Stimulated activated CD8-positive, alpha-beta memory T cell treated with anti-CD3 and anti-CD28 coated beads, Interleukin-15, amount 100 ng/mL, for 1 hour (primary cell): ENCODE results near the gene KIF2A.

Source experiments
- DNase-seq: peaks from one replicate; pipeline ENCODE4 v3.0.0-alpha.2; 2020; ENCODE audit warnings: low read depth

Gene KIF2A

DNA sequence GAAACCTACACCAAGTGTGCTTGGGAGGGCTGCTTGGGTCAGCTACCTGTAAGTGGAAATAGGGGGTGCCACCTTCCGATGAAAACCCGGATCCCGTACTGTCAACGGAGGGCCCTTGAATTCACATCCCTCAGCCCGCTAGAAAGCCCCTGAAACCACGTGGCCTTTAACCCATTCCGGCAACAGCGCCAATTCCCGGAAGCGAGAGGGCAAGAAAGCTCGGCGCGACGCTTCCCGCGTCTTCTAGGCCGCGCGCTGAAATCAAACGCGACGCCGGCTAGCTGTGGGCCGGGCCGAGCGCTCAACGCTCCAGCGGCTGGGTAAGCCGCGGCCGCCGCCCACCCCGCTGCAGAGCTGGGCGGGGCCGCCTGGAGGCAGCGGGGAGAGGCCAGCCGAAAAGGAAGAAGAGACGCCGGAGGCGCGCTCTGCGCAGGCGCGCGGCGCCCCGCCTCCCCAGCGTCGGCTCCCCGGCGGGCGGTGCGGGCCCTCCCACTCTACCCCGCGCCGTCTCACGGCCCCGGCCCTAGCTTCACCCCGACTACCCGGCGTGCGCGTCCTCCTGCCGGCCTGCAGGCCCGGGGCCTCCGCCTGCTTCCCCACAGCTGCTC is at the start of gene KIF2A:
KIF2A (plus strand) TSS at position 492 of the 608 bp plus-strand sequence. CDS start 267 bp downstream, outside the sequence.
- peak; percentile 63 for DNase-seq

DNA sequence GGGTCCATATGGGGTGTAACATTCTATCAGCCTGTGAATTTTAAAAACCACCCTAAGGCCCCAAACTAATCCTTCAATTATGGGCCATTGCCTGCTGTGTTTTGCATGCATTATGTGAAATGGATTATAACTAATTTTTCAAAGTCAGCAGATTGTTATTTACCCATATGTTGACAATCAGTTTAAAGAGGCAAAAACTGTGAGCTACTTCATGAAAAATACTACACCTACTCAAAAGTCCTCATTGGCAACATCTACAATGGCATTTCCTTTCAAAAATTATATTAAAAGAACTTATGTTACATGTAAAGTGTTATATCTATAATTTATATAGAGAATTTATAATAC is 49.0 kb upstream of the KIF2A start:
- no peak for DNase-seq

DNA sequence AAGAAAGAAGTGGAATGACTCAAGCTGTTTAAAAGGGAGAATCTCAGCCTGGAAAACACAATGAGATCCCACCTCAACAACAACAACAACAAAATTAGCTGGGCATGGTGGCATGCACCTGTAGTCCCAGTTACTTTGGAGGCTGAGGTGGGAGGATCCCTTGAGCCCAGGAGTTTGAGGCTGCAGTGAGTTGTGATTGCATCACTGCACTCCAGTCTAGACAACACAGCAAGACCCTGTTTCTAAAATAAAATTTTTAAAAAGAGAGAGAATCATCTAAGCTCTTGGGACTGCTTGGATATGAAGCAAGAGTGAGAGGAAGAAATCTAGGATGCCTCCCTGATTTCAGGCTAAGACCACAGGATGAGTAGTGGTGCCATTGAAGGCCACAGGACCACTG is 47.4 kb upstream of the KIF2A start:
- DNase-seq: no peak

DNA sequence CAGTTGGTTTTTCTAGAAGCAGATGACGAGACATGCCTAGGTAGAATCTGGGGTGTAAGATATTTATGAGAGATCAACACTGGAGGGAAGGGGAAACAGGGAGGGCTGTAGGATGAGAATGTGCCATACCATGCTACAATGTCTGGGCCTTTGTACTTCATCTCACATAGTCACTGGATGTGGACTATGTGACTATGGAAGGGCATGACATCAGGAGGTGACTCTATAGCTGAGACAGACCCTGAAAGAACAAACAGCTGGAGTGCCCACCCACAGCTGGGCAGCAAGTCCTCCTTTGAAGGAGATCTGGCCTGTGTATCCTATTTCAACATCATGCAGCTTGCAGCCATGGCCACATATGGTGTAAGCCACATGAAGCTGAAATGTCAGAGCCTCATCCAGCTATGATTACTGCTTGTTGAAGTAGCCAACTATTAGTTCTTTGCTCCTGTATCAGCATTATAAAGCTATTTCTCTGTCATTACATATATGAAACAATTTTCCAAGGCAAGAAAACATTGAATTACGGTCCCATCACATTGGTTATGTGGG is 46.2 kb upstream of the KIF2A start:
- no peak for DNase-seq

DNA sequence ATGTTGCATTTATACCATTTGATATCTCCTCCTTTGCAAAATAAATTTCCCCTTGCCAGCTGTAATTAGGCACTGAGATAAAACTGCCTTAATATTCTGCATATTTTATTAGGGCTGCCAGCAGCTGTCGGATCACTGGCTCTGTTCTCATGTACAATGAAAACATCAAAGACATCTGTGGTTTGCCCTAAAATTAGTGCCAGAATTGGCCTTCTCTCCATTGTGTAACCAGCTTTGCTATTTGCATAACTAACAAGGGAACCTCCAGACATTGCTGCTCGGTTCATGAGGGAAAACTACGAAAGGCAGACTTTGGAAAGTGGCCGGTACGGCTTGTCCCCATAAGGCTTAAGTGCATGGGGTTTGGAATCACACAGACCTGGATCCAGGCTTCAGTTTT is 45.5 kb upstream of the KIF2A start:
- DNase-seq: no peak

DNA sequence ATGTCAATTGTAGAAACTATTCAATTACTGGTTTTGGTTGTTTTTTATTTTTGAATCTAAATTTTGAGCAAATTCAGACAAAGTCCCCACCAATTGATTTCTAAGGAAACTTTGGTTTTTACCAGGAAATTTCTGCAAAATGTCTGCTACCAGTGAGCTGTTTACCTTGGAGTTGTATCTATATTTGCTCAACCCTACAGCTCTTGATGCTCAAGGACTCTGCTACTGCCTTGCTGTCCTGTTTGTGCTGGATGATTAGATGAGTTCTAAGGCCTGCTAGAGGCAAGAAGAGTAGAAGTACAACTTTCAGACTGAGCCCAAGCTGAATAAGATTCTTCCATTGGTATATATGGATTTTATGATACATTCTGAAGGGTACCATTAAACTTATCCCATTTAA is 42.6 kb upstream of the KIF2A start:
- no peak for DNase-seq

DNA sequence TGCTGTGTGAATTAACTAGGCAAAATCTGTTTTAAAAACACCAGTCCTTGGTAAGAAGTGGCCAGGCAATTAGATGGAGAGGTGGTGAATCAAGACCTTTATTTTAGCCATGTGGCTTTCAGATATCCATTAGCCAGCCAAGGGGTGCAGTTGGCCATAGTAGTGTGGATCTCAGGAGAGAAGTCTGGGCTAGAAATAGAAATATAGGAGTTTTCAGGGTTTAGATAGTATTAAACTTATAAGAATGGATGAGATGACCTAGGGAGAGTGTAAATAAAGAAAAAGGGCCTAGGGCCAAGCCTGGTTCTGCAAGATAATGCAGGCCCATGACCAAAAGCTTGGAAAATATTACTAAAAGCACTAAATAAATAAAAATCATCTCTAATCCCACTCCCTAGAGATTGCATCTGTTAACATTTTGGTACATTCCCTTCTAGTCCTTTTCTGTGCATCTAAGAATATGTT is 40.3 kb upstream of the KIF2A start:
- no peak for DNase-seq

DNA sequence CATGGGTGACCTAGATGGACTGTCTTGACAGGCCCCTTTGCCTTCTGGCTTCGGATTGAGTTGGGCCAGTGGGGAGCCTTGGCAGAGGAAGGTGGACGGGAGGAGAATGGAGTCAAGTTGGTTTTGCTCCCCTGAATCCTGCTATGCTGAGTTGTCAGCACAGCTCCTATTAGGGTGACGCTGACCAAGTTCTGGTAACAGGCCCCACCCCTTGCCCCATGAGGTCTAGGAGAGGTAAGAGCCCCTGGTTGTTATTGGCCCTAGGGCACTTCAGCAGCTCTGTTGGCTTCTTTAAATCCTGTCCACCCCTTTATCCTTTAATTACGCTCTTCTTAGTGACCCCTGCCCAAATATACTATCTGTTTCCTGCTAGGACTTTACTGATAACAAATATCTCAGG is 39.4 kb upstream of the KIF2A start:
- no peak for DNase-seq

DNA sequence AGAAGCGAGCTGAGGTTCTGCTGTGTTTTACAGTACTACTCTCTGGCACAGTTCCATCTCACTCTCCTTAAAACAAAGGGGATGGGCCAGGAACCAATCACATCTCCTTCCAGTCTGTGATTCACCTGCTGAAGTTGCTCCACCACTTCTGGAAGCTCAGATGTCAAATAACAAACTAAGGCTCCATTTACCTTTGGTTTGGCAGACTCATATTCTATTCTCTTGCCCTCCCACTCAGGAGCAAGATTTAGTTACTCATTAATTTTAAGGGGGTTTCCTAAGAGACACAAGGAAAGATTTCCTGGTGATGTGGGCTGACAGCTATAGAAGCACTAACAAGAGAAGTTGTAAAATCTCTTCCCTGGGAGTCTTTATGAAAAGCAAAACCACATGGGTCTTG is 37.8 kb upstream of the KIF2A start:
- DNase-seq: no peak

DNA sequence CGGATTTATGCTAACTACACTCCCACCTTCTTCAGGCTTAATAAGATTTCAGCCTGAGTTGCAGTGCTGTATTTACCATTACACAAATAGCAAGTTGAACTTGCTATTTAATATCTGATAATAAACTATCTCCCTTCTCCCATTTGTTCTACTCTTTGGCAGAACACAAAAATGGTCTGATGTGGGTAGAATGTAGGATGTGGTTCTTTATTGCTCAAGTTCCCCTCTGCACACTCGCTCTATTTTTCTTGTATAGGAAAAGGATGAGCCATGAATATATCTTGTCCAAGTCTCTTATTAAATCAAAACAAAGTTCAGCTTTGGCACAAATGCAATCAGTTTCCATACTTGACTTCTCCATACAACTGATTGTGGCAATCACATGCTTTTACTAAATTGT is 37.2 kb upstream of the KIF2A start:
- DNase-seq: no peak

DNA sequence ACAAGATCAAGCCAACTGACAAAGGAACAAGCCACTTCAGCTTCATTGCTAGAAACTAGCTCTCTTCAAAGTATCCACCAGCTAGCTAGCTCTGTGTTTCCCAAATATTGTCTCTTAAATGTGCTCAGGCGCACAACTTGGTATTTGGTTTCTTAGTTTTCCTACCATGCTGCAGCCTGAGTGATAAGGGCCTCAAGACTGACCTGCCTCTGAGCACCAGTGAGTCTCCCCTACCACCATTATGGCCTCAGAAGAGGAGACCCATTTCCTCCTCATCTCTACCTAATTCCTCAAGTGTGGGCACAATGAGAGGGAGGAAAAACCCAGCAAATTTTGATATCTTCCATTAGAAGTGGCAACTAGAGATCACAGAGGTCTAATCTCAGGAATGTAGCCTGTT is 34.6 kb upstream of the KIF2A start:
- no peak for DNase-seq

DNA sequence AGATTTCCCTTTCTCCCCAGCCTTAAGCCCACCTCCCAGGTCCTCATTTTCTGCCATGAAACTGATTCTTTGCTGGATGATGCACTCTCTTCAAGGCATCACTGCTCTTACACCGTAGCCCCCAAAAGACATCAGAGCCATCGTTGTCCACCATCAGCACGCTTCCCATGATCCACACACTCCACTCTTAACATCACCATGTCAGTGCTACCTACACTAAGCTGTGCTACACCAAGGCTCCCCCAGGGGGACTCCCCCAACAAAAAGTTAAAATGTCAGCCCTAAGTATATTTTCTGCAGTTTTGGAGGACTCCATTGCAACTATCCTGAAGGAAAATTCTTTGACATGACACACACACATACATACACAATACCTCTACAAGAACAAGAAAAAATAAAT is 34.1 kb upstream of the KIF2A start:
- no peak for DNase-seq

DNA sequence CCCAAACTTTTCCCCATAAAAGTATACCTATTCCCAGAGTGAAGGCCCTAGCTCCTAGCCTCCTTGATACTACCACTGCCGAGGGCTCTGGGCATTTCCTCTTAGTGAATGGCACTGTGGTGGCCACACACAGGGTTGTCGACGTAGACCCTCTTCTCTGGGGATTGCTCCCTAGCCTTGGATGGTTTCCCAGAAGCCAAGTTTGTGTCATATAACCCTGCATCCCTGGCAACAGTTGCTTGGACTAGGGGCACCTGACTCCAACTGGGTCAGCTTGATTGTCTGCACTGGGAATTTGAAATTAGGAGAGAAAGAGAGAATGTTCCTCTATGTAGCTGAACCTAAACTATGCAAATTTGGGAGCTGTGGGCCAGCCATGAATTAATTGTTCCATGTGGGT is 32.3 kb upstream of the KIF2A start:
- DNase-seq: no peak

DNA sequence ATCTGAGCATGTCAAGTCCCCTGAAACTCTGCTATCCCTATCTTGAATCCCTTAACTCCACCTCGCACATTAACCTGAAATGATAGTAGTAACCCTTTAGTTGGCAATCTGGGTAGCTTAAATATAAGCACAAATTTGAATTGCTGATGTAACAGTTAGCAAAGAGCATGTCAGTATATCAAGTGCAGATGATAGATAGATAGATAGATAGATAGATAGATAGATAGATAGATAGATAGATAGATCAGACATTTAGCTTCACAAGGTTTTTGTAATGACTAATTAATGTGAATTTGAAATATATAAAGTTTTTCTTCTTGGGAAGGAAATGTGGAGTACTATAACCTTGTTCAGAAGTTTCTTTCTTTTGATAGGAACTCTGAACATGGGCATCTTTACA is 30.4 kb upstream of the KIF2A start:
- no peak for DNase-seq

DNA sequence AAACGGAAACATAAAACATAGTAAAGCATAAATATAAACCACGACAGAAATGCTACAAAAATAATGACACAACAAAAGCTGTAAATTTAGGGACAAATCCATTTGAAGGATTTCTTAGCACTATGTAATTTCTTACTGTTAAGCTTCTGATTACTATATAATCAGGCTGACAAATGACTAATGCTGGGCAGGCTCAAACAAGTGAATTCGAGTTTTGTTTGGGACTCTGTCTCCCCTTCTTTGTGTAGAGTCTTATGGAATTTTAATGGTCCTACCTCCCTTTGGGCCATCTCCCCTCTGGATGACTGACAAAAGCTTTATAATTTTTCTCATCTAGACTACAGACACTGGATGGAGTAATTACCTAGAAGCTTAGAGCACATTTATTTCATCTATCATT is 24.6 kb upstream of the KIF2A start:
- DNase-seq: no peak

DNA sequence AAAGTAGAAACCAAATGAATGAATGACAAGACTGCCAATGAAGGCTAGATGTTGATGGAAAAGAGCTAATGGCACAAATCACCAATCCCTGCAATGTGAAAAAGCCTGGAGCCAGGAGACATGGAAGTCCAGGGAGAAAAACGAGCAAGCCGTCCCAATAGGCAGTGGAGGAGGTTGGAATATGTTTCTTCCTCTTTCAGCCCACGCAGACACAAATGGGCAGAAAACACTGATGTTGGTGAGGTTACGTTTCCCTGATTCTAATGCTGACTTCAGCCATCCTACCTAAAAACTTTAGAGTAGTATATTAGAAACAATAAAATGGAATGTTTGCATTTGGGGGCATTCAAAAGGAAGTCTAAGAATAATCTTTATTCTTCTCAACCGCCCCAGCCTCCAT is 23.9 kb upstream of the KIF2A start:
- DNase-seq: no peak

DNA sequence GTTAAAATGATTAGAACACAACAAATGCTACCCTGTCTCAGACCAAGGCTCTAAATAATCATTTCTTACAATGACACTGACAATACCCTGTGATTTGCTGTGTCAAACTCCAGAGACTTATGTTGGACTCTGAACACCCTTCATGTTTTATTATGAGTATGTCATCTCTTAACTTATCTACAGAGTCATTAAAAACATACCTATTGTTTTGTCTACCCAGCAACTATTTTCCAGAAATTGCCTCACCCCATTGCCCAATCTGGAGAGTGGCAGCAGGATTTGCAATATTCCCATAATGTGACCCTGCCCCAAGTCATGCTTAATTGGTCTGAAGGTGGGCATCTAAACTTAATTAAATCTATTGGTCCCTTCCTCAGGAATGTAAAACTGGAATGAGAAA is 23.0 kb upstream of the KIF2A start:
- DNase-seq: no peak

DNA sequence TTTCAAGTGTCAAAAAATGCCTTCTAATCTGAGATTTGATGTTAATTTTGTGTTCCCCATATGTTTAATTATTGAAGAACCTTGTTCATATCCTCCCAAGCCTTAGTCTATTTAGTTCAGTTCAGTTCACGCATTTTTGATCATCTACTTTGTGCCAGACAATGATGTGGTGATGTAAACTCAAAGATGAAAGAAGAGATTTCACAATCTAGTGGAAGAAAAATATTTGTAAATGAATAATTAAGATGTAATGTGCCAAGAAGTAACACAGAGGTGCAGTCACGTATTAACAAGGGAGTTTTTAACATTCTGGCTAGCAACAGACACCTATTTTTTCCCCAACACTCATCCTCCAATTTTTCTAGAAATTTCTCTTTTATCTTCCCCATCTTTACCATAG is 22.1 kb upstream of the KIF2A start:
- DNase-seq: no peak

DNA sequence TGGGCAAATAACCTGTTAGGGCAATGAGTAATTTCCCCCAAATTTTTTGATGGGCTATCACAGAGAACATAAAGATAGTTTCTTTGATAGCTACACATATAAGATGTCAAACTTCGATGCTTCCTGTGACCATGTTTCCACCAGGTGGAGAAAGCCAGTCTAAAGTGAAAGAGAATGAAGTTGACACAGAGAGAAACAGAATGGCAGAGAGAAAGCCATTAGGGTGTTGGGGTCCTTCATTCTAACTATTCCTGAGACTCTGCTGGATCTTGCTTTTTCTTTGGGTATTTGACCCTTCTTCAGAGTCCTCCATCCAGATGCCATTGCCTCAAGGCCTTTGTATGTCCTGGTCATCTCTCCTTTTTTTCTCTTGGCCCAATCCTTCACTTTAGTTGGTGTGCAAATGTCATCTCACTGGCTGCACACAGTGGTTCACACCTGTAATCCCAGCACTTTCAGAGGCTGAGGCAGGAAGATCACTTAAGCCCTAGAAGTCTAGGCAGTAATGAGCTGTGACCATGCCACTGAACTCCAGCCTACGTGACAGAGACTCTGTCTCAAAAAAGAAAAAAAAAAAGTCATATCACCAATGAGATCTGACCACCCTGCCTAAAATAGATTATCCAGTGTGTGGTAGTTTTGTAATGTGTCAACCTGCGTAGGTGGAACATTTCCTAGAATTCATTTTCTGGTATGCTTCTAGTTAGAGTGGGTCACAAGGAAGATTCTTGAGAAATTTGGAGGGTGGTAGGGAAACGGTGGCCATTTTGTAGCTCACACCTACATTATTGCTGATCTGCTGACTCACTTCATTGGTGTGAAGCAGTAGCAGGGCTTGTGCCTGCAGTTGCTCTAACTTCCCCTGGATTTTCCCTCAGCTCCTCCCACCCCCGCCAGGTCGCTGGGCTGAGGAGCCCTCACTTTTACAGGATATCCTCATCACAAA is 20.8 kb upstream of the KIF2A start:
- DNase-seq: no peak

DNA sequence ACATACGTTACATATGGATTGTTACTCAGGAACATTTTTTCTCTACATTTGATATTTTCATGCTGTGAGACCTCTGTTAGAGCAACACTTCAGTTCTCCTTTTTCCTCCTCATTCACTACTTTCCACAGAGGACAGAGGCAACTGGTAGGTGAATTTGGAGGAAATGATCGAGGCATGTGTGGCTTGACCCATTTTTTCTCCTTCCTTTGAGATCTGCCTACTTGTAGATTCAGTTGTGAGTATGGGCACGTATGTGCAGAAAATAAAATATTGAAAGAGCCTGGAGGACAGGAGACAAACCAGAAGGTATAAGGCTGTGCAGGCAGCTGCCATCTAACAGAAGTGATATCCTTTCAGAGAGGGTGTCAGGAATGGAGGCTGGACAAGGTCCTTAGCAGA is 19.2 kb upstream of the KIF2A start:
- DNase-seq: no peak

DNA sequence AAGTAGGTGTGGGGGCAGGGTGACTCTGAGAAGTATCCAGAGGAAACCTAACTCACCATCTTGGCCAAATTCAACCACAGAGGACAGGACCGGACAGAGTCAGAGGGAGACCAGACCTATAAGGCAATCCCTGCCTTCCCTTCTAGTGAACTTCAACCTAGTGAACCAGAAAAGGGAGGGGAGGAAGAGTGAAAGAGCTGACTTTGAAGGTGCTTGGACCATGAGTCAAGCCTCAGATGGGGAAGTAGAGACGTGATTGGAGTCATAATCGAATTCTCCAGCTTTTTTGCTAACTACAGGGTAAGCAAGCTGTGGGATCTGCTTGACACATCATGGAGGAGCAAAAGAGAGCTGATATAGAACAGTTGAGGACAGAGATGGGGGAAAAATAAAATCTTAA is 18.8 kb upstream of the KIF2A start:
- DNase-seq: no peak

DNA sequence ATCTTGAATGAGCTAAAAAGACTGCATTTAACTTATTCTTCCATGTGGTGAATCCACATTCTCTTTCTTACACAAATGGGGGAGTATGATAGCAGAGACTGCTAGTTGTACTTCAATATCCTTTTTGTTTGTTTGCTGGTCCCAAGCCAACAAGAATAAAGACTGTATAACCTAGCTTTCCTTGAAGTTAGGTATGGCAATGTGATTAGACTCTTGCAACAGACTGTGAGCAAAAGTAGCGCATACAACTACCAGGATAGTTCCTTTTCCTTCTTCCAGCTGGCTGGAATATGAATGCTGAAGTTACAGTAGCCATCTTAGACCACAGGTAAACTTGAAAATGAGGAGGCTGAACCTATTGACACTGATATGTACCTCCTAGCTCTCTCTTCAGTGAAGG is 17.9 kb upstream of the KIF2A start:
- DNase-seq: no peak

DNA sequence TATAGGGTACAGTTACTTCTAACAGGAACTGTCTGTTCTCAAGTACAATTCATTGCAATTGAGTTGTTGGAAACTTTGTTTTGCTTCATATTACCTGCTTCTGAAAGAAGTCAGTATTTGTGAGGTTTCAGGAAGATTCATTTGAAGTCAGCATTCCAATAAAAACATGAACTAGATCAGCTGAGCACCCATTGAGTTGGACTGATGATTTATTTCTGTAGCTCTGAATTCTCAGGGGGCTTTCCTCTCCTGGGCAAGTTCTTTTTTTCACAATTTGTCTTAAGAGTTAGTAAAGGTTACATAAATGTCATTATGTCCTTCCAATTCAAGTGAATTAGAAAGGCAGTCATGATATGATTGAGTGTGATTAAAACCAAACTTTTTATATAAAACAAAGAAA is 16.2 kb upstream of the KIF2A start:
- DNase-seq: no peak
